GM19240 (cell line): ENCODE data around the gene TSC22D2.

Experiments
- DNase-seq: peaks from one replicate; pipeline ENCODE4 v3.0.0; 2011; ENCODE audit warnings: low spot score; ENCODE audit not compliant: insufficient read length

The TSC22D2 gene

GRCh38 chr3:150385296-150386242 is 22.5 kb upstream of the TSC22D2 start:
- DNase-seq = no peak

GRCh38 chr3:150388498-150389418 is 19.3 kb upstream of the TSC22D2 start:
- no peak for DNase-seq

GRCh38 chr3:150390087-150390486 is 18.0 kb upstream of the TSC22D2 start:
- DNase-seq = no peak

- no peak for DNase-seq
Observed at GRCh38 chr3:150391161-150391560, 16.9 kb upstream of the TSC22D2 start.

GRCh38 chr3:150393745-150394144 is 14.4 kb upstream of the TSC22D2 start:
- no peak for DNase-seq

GRCh38 chr3:150394606-150395005 is 13.5 kb upstream of the TSC22D2 start:
- DNase-seq = no peak

GRCh38 chr3:150396491-150396890 is 11.6 kb upstream of the TSC22D2 start:
- DNase-seq = no peak

- DNase-seq = no peak
Observed at GRCh38 chr3:150396956-150397550, 11.0 kb upstream of the TSC22D2 start.

- DNase-seq = no peak
Observed at GRCh38 chr3:150399060-150399459, 9.0 kb upstream of the TSC22D2 start.

- no peak for DNase-seq
Observed at GRCh38 chr3:150401285-150401684, 6.8 kb upstream of the TSC22D2 start.

- no peak for DNase-seq
Observed at GRCh38 chr3:150402217-150402616, 5.9 kb upstream of the TSC22D2 start.

- DNase-seq = no peak
Observed at GRCh38 chr3:150404023-150404422, 4.1 kb upstream of the TSC22D2 start.

GRCh38 chr3:150407051-150407807 is 869 bp upstream of the TSC22D2 start:
- no peak for DNase-seq

GRCh38 chr3:150407808-150408220 is 284 bp upstream of the TSC22D2 start:
- no peak for DNase-seq

- no peak for DNase-seq
Observed at GRCh38 chr3:150409125-150409511, 1.0 kb downstream of the TSC22D2 start.

- no peak for DNase-seq
Observed at GRCh38 chr3:150409512-150410310, 1.6 kb downstream of the TSC22D2 start.

GRCh38 chr3:150410311-150411105 is 2.4 kb downstream of the TSC22D2 start:
- DNase-seq = no peak

GRCh38 chr3:150411106-150411460 is 3.0 kb downstream of the TSC22D2 start:
- no peak for DNase-seq

GRCh38 chr3:150411546-150411945 is 3.4 kb downstream of the TSC22D2 start:
- DNase-seq = no peak
